Measurements from ENCODE around the gene AP2A1. TPM values are rescaled to one million over a fixed set of nuclear protein-coding genes. Genes with fewer than 3 reads are reported as not detected.

AP2A1 gene
- total and polyA plus RNA-seq, 9 of the 15 experiments (the other 6 are each of a cell fraction or from before 2014, with no cell fraction given) = 0.55 to 150 (median 31.9) TPM

DNA sequence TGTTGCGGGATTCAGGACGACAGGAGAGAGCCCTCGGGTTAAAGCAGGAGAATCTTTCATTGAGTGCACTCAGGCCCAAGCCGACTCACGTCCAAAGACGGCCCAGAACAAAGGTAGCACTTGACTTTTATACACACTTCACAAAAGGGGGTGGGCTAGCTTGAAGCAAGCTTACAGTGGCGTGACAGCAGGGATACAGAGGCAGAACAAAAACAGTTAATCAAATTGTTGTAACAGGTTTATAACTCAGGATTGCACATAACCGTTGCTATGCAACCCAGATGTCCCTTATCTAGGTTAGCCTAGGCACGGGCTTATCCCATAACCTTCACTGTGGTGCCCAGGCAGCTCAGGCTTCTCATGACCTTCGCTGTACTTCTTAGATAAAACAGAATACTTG, 53.3 kb downstream of the AP2A1 start (continued):
- TF ChIP-seq, protein P1, sequence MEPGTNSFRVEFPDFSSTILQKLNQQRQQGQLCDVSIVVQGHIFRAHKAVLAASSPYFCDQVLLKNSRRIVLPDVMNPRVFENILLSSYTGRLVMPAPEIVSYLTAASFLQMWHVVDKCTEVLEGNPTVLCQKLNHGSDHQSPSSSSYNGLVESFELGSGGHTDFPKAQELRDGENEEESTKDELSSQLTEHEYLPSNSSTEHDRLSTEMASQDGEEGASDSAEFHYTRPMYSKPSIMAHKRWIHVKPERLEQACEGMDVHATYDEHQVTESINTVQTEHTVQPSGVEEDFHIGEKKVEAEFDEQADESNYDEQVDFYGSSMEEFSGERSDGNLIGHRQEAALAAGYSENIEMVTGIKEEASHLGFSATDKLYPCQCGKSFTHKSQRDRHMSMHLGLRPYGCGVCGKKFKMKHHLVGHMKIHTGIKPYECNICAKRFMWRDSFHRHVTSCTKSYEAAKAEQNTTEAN (CRISPR knock-in tag; IDR thresholded peaks at IDR 0.05) = no peak
- TF ChIP-seq, protein P2, sequence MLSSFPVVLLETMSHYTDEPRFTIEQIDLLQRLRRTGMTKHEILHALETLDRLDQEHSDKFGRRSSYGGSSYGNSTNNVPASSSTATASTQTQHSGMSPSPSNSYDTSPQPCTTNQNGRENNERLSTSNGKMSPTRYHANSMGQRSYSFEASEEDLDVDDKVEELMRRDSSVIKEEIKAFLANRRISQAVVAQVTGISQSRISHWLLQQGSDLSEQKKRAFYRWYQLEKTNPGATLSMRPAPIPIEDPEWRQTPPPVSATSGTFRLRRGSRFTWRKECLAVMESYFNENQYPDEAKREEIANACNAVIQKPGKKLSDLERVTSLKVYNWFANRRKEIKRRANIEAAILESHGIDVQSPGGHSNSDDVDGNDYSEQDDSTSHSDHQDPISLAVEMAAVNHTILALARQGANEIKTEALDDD (IDR thresholded peaks at IDR 0.05) = peak; percentile 54; the same call in 1 of the 2 replicates
- TF ChIP-seq SMAD1 (IDR thresholded peaks at IDR 0.05; ENCODE audit: low read depth, low read length, partially characterized antibody) (no peak), EWSR1 (IDR thresholded peaks at IDR 0.05; ENCODE audit: borderline replicate concordance, low read depth, partially characterized antibody) (no peak), MTA3 (IDR thresholded peaks at IDR 0.05; ENCODE audit: borderline replicate concordance) (0 out of 2 replicates have a peak, but pooled peaks have one; percentile 18), RB1 (IDR thresholded peaks at IDR 0.05; ENCODE audit: low read depth) (no peak), ZFX (CRISPR knock-in tag; IDR thresholded peaks at IDR 0.05) (no peak), CBFA2T3 (IDR thresholded peaks at IDR 0.05) (peak; percentile 77), HEY1 (CRISPR knock-in tag; IDR thresholded peaks at IDR 0.05; ENCODE audit: borderline replicate concordance) (no peak), JUN (IDR thresholded peaks at IDR 0.05; ENCODE audit: borderline replicate concordance, low read depth, low read length) (no peak), JUN (CRISPR knock-in tag; IDR thresholded peaks at IDR 0.05; ENCODE audit: borderline replicate concordance) (no peak), TAL1 (IDR thresholded peaks at IDR 0.05) (peak; percentile 49; the same call in 1 of the 2 replicates), FOSL1 (tag; conservative IDR thresholded peaks at IDR 0.05) (no peak), NFIC (IDR thresholded peaks at IDR 0.05) (0 out of 2 replicates have a peak, but pooled peaks have one; percentile 7)
- TF ChIP-seq, protein P3, sequence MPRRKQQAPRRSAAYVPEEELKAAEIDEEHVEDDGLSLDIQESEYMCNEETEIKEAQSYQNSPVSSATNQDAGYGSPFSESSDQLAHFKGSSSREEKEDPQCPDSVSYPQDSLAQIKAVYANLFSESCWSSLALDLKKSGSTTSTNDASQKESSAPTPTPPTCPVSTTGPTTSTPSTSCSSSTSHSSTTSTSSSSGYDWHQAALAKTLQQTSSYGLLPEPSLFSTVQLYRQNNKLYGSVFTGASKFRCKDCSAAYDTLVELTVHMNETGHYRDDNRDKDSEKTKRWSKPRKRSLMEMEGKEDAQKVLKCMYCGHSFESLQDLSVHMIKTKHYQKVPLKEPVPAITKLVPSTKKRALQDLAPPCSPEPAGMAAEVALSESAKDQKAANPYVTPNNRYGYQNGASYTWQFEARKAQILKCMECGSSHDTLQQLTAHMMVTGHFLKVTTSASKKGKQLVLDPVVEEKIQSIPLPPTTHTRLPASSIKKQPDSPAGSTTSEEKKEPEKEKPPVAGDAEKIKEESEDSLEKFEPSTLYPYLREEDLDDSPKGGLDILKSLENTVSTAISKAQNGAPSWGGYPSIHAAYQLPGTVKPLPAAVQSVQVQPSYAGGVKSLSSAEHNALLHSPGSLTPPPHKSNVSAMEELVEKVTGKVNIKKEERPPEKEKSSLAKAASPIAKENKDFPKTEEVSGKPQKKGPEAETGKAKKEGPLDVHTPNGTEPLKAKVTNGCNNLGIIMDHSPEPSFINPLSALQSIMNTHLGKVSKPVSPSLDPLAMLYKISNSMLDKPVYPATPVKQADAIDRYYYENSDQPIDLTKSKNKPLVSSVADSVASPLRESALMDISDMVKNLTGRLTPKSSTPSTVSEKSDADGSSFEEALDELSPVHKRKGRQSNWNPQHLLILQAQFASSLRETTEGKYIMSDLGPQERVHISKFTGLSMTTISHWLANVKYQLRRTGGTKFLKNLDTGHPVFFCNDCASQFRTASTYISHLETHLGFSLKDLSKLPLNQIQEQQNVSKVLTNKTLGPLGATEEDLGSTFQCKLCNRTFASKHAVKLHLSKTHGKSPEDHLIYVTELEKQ (CRISPR knock-in tag; IDR thresholded peaks at IDR 0.05) = no peak
- TF ChIP-seq, protein P4, sequence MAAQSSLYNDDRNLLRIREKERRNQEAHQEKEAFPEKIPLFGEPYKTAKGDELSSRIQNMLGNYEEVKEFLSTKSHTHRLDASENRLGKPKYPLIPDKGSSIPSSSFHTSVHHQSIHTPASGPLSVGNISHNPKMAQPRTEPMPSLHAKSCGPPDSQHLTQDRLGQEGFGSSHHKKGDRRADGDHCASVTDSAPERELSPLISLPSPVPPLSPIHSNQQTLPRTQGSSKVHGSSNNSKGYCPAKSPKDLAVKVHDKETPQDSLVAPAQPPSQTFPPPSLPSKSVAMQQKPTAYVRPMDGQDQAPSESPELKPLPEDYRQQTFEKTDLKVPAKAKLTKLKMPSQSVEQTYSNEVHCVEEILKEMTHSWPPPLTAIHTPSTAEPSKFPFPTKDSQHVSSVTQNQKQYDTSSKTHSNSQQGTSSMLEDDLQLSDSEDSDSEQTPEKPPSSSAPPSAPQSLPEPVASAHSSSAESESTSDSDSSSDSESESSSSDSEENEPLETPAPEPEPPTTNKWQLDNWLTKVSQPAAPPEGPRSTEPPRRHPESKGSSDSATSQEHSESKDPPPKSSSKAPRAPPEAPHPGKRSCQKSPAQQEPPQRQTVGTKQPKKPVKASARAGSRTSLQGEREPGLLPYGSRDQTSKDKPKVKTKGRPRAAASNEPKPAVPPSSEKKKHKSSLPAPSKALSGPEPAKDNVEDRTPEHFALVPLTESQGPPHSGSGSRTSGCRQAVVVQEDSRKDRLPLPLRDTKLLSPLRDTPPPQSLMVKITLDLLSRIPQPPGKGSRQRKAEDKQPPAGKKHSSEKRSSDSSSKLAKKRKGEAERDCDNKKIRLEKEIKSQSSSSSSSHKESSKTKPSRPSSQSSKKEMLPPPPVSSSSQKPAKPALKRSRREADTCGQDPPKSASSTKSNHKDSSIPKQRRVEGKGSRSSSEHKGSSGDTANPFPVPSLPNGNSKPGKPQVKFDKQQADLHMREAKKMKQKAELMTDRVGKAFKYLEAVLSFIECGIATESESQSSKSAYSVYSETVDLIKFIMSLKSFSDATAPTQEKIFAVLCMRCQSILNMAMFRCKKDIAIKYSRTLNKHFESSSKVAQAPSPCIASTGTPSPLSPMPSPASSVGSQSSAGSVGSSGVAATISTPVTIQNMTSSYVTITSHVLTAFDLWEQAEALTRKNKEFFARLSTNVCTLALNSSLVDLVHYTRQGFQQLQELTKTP (IDR thresholded peaks at IDR 0.05; ENCODE audit: low read depth in 1 of 2, partially characterized antibody in 2 of 2) = no peak
- TF ChIP-seq, protein P5, sequence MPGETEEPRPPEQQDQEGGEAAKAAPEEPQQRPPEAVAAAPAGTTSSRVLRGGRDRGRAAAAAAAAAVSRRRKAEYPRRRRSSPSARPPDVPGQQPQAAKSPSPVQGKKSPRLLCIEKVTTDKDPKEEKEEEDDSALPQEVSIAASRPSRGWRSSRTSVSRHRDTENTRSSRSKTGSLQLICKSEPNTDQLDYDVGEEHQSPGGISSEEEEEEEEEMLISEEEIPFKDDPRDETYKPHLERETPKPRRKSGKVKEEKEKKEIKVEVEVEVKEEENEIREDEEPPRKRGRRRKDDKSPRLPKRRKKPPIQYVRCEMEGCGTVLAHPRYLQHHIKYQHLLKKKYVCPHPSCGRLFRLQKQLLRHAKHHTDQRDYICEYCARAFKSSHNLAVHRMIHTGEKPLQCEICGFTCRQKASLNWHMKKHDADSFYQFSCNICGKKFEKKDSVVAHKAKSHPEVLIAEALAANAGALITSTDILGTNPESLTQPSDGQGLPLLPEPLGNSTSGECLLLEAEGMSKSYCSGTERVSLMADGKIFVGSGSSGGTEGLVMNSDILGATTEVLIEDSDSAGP (CRISPR knock-in tag; IDR thresholded peaks at IDR 0.05) = no peak
